Thyroid gland (tissue), 4 donors: Measurements from ENCODE around the gene STAM2. TPM values are rescaled to one million over a fixed set of nuclear protein-coding genes. Genes with fewer than 3 reads are reported as not detected.
"Not testable (repeated sequence)": the region's sequence is repeated elsewhere in the genome, so short reads cannot be mapped to it uniquely, and the experiment has no call there.

Source experiments
- DNase-seq, 2 donors: peaks; one replicate each; pipeline ENCODE4 v3.0.0-alpha.2; 2019
- H3K27ac ChIP-seq, 3 donors: fragments of 200-600 bp; sonication (generic); 1 replicate in 2 of 3; 2 replicates in 1 of 3; pipeline ENCODE4 v1.5.1; 2016 to 2019; ENCODE audit warnings: mild to moderate bottlenecking in 1 of 3, moderate library complexity in 1 of 3
- H3K27me3 ChIP-seq: fragments of 200-600 bp; sonication (generic); one replicate; pipeline ENCODE4 v1.5.1; 2019
- H3K36me3 ChIP-seq, 2 donors: fragments of 200-600 bp; sonication (generic); one replicate each; pipeline ENCODE4 v1.5.1; 2016 to 2019
- H3K4me1 ChIP-seq, 2 donors: fragments of 200-600 bp; sonication (generic); one replicate each; pipeline ENCODE4 v1.5.1; 2017 to 2019
- H3K4me3 ChIP-seq, 3 donors: fragments of 200-600 bp; sonication (generic); replicated peaks in 1 of 3; 1 replicate in 2 of 3; 2 replicates in 1 of 3; pipeline ENCODE4 v1.5.1; 2016; ENCODE audit warnings: mild to moderate bottlenecking in 1 of 3
- H3K9me3 ChIP-seq: fragments of 200-600 bp; sonication (generic); one replicate; pipeline ENCODE4 v1.5.1; 2017
- CTCF ChIP-seq, 6 experiments: fragments of 200-600 bp in 3 of 6; fragments of 450-650 bp in 3 of 6; sonication (generic) in 3 of 6; IDR thresholded peaks; one replicate each; pipeline ENCODE4 v1.5.1; 2016 to 2019; ENCODE audit warnings: antibody characterized with exemption in 6 of 6, mild to moderate bottlenecking in 2 of 6, inconsistent platforms in 1 of 6, moderate library complexity in 1 of 6
- POLR2A ChIP-seq, 2 donors: fragments of 450-650 bp; IDR thresholded peaks; one replicate each; pipeline ENCODE4 v1.6.1; 2017; ENCODE audit warnings: antibody characterized with exemption in 2 of 2, mild to moderate bottlenecking in 2 of 2, moderate library complexity in 1 of 2
- WGBS, 2 donors: methylation state at CpG; one replicate each; pipeline ENCODE4 v1.1.5; 2017; 5-methylcytosine and 5-hydroxymethylcytosine counted together
- intact Hi-C: fragments of 100-400 bp; cut with DNase I; formaldehyde crosslinking; loops from one replicate; pipeline ENCODE4 v1.15.1; 2023
- total RNA-seq, 4 donors: library from RNA; depleted of rRNA; stranded (reverse); fragments of >200 nt; gene quantifications; one replicate each; pipeline ENCODE4 v1.2.3, GENCODE V29; 2016

STAM2 gene
- total RNA-seq, 4 donors from 2014 or later, result 62.1 to 70.6 (median 63.4) TPM

GRCh38 chr2:152171718-152172117 lies 3.8 kb downstream of the STAM2 start:
- Histone ChIP-seq H3K27ac (peak overlapping the region; percentile 1 to 42 (median 23)), H3K9me3 (no peaks in the 10 kb centered on the region), H3K4me1 (peaks cover 27 to 33% of the 10 kb centered on the region in 2 donors), H3K36me3 (no peaks in the 10 kb centered on the region), H3K27me3 (no peaks in the 10 kb centered on the region), H3K4me3 (no peak overlapping the region)
- DNase-seq, result no peak
- 63 to 66% methylated on average over 4 of the region's 4 CpGs for WGBS, 2 donors
- intact Hi-C loops, result loop anchor here (10.0 kb wide), 2 partner anchors 137 to 543 kb away; partner anchors contain the start of genes ARL6IP6 and PRPF40A
- TF ChIP-seq CTCF (IDR thresholded peaks at IDR 0.05), result no peak

GRCh38 chr2:152169158-152169557 lies 6.4 kb downstream of the STAM2 start:
- intact Hi-C loops, H3K27me3 ChIP-seq, DNase-seq, H3K9me3 ChIP-seq, H3K4me3 ChIP-seq, H3K27ac ChIP-seq, H3K36me3 ChIP-seq: not testable (repeated sequence)
- WGBS, 2 donors, result 91 to 95% methylated on average over 7 of the region's 7 CpGs
- peaks cover 36 to 57% of the 10 kb centered on the region in 2 donors for H3K4me1 ChIP-seq

GRCh38 chr2:152167470-152167869 lies 8.1 kb downstream of the STAM2 start:
- H3K27me3 ChIP-seq, H3K36me3 ChIP-seq, H3K9me3 ChIP-seq, DNase-seq, intact Hi-C loops, H3K4me3 ChIP-seq: not testable (repeated sequence)
- WGBS, 2 donors, result 92 to 93% methylated on average over 1 of the region's 1 CpG
- peak overlapping the region in 1 of 3 donors; percentile 57 for H3K27ac ChIP-seq
- peaks cover 33 to 46% of the 10 kb centered on the region in 2 donors for H3K4me1 ChIP-seq

- no peak for DNase-seq
- Histone ChIP-seq H3K9me3 (no peaks in the 10 kb centered on the region), H3K27ac (peak overlapping the region in 2 of 3 donors; percentile 5 to 57), H3K36me3 (no peaks in the 10 kb centered on the region), H3K4me1 (peaks cover 32 to 42% of the 10 kb centered on the region in 2 donors), H3K4me3 (no peak overlapping the region), H3K27me3 (no peaks in the 10 kb centered on the region)
- 41 to 52% methylated on average over 2 of the region's 2 CpGs for WGBS, 2 donors
- TF ChIP-seq POLR2A (IDR thresholded peaks at IDR 0.05), result no peak
- TF ChIP-seq CTCF (IDR thresholded peaks at IDR 0.05), result no peak
- intact Hi-C loops, result no loop called here
These were observed 8.5 kb downstream of the STAM2 start for GRCh38 chr2:152167065-152167464.

GRCh38 chr2:152166633-152167032 lies 8.9 kb downstream of the STAM2 start:
- TF ChIP-seq POLR2A (IDR thresholded peaks at IDR 0.05), result no peak
- no peak for TF ChIP-seq CTCF (IDR thresholded peaks at IDR 0.05)
- H3K4me3 ChIP-seq, result no peak overlapping the region
- no peaks in the 10 kb centered on the region for H3K27me3 ChIP-seq
- H3K36me3 ChIP-seq, result no peaks in the 10 kb centered on the region
- intact Hi-C loops, result no loop called here
- H3K27ac ChIP-seq, result peak overlapping the region; percentile 3 to 57 (median 16)
- DNase-seq, result no peak
- no peaks in the 10 kb centered on the region for H3K9me3 ChIP-seq
- peaks cover 27 to 41% of the 10 kb centered on the region in 2 donors for H3K4me1 ChIP-seq
- WGBS, 2 donors, result 44 to 53% methylated on average over 3 of the region's 3 CpGs

- peaks cover 25 to 38% of the 10 kb centered on the region in 2 donors for H3K4me1 ChIP-seq
- H3K27ac ChIP-seq, result peak overlapping the region in 1 of 3 donors; percentile 57
- WGBS, 2 donors, result 80 to 81% methylated on average over 7 of the region's 7 CpGs
- TF ChIP-seq CTCF (IDR thresholded peaks at IDR 0.05) (no peak), POLR2A (IDR thresholded peaks at IDR 0.05) (no peak)
- no peaks in the 10 kb centered on the region for H3K27me3 ChIP-seq
- no peaks in the 10 kb centered on the region for H3K9me3 ChIP-seq
- DNase-seq, result peak; percentile 43 to 62
- no peaks in the 10 kb centered on the region for H3K36me3 ChIP-seq
- no peak overlapping the region for H3K4me3 ChIP-seq
- intact Hi-C loops, result no loop called here
These were observed 9.8 kb downstream of the STAM2 start for GRCh38 chr2:152165780-152166179.
